ENCODE data around the gene NPDC1.

NPDC1 gene

DNA sequence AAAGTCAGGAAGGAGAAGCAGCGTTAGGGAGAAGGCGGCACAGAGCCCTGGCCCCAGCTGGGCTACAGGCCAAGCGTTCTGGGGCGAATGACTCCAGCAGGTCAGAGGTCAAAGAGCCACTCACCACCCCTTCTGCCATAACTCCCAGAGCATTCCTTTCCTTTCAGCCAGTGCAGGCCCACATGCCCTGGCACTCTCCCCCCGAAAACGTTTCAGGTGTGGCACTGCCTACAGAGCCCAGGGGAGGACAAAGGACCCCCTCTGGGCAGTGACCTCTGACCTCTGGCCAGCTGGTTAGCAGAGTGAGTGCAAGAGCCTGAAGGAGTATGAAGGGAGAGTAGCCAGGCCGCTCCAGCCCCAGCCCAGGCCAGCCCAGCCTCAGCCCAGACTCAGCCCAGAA lies 22.8 kb downstream of the NPDC1 start:
- no peak for DNase-seq

- DNase-seq, result no peak
These were observed 23.3 kb downstream of the NPDC1 start for GRCh38 chr9:137022662-137023008.

DNA sequence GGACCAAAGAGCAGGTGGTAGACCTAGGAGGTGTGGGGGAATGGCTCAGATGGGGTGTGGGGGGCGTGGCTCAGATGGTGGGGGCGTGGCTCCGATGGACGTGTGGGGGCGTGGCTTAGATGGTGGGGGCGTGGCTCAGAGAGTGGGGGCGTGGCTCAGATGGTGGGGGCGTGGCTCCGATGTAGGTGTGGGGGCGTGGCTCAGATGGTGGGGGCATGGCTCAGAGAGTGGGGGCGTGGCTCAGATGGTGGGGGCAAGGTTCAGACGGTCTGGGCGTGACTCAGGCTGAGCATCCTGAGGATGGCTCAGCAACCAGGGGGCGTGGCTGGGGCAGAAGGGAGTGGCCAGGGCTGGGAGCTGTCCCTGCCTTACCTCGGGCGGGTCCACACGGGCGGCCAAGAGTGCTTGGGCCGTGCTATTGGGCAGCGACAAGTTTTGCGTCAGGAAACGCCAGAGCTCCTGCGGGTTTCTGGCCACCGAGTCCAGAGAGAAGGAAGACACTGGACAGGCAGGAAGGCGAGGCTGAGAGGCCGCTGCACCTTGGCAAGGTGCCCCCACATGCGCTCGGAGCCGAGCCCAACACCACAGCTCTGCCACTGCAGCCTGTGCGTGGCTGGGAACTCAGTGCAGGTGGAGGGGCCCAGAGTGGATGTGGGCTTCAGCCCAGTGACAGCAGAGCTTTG lies 23.9 kb downstream of the NPDC1 start:
- peak; percentile 74 for DNase-seq

- DNase-seq, result no peak
These were observed 24.4 kb downstream of the NPDC1 start for GRCh38 chr9:137021568-137021978.

DNA sequence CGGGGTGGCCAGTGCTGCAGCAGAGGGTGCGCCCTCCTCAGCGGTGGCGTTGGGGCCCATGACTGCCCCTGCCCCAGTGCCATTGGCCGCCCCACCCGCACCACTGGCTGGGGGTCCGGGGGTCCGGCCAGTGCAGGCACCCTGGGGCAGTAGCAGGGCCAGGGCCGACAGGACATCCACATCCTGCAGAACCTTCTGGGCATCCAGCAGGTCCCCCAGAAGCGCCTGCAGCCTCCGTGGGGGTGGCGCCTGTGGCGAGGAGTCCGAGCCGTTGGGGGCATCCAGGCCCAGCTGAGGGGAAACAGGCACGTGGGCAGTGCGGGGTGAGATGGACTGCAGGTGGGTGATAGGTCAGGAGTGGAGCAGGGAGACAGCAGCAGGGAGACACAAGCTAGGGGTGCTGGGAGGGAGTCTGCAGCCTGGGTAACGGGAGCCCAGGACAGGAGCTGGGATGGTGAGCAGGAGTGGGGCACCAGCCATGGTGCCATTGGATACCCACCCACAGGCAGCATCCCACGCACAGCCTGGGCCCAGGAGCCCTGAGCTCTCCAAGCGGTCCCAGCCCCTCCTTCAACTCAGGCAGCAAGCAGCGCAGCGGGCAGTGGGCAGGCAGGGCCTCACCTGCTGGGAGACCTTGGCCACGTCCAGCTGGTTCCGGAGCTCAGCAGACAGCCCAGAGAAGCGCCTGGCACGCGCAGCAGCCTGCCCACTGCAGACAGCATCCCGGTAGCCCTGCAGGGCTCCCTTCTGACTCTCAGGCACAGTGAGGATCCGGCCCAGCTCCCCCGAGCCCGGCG lies 25.0 kb downstream of the NPDC1 start:
- no peak for DNase-seq

- no peak for DNase-seq
These were observed 25.9 kb downstream of the NPDC1 start for GRCh38 chr9:137019891-137020683.

DNA sequence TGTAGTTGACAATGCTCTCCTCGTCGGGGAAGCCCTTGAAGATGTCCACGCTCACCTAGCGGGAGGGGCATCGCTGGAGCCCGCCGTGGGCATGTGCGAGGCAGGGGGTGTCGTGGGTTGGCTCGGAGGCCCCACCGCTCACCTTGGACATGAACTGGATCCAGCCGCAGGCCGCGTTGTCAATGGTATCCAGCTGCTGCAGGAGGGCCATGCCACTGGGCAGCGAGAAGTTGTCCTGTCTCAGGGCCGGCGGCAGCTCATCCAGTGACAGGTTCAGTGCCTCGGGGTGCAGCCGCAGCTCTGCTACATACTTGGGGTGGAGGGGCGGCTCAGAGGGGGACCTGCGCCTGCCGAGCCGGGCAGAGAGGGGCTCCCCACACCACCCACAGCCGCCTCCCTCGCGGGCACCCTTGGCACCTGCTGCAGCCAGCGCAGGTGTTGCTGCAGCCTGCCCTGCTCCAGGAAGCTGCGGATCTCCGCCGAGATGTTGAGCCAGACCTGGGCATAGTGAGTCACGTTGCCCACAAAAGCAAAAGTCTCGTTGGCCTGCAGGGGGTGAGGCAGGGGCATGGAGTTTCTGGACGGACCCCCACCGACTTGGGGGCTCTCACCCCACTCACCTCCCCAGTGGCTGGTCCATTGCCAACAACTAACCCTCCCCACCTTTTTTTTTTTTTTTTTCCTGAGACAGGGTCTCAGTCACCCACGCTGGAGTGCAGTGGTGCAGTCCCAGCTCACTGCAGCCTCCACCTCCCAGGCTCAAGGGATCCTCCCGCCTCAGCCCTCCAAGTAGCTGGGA lies 27.0 kb downstream of the NPDC1 start:
- DNase-seq, result no peak

DNA sequence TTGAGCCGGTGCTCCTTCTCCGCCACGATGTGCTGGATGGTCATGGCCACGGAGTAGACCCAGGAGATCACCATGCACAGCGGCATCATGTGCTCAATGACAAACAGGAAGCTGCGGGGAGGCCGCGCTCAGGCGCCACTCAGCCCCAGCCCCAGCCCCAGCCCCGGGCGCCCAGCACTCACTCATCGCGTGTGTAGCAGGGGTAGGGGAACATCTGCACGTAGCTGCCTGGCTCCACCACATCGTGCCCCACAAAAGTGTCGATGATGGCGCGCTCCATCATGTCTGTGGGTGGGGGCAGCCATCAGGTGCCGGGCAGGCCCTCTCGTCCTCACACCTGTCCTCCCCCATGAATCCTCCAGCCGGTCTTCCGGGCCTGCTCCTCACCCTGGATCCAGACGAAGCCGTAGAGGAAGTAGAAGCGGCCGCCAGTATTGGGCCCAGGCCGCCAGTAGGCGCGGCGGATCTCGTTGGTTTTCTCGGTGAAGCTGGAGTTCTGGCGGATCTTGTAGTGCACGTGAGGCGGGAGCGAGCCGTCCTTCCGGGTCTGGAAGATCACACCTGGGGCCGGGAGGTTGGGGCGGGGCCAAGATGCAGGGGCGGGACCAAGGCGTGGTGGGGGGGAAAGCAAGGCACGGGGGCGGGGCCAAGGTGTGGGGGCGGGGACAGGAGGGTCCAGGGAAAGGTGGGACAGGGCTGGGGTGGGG lies 28.0 kb downstream of the NPDC1 start:
- DNase-seq, result no peak

DNA sequence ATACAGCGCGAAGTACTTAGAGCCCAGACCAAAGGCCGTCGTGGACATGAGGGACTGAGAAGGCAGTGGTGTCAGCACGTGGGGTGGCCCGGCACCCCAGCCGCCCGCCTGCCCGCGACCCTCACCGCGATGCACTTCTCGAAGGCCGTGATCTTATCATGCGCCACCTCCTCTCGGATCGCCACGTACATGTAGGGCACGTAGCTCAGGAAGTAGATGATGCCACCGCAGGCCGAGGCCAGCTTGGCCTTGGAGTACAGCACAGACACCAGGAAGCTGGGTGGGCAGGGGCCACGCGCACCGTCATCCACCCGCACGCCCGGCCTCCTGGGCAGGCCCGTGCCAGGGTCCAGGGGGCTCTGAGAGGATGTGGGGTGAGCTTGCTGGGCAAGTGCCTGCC lies 28.9 kb downstream of the NPDC1 start:
- no peak for DNase-seq

- no peak for DNase-seq
These were observed 29.5 kb downstream of the NPDC1 start for GRCh38 chr9:137016436-137016835.

- no peak for DNase-seq
These were observed 30.0 kb downstream of the NPDC1 start for GRCh38 chr9:137015976-137016375.

- DNase-seq, result no peak
These were observed 30.4 kb downstream of the NPDC1 start for GRCh38 chr9:137015540-137015930.

DNA sequence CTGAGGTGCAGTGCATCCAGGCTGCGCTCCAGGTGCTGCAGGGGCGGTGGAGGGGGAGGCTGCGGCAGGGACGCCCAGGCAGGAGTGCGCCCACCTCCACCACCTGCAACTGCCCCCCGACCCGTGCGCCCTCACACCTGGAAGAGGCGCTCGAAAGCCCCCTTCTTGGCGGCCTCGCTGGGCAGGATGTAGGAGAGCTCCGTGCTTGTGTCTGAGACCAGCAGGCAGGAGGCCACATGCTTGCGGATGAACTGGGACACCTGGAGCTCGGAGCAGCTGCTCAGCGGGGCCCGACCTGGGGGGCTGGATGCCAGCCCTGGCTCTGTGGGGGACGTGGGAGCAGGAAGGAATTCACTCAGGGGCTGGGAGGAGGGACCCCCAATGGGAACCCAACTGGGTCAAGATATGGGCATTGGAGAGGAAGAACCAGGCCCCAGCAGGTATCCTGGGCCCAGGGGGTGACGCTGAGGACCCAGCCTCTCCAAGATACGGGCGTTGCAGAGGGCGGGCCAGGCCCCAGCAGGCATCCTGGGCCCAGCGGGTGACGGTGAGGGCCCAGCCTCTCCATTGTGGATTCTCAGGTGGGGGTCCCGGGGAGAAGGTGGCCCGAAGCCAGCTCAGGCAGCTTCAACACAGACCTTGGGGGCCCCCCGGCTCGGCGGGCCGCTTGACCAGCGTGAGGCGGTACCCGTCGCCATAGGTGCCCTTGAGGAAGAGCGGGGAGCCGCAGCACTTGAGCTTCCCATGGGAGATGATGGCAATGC lies 31.0 kb downstream of the NPDC1 start:
- no peak for DNase-seq

DNA sequence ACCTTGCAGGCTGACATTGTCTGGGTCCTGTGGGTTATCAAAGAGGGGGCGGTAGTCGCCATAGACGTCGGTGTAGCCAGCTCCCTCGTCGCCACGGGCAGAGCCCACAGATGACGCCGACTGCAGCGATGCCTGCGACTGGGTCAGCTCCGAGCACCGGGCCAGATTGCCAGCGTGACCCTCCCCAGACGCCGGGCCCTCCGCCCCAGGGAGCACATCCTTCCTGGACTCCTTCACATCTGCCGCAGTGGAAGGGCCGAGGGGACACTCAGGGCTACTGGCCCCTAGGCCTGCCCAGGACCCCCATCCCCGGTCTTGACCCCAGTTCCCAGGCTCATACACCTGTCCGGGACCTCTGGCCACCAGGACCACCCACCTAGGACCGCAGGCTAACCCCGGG lies 31.8 kb downstream of the NPDC1 start:
- no peak for DNase-seq

GRCh38 chr9:137013571-137013940 lies 32.4 kb downstream of the NPDC1 start:
- no peak for DNase-seq

- DNase-seq, result no peak
These were observed 33.0 kb downstream of the NPDC1 start for GRCh38 chr9:137012694-137013570.

DNA sequence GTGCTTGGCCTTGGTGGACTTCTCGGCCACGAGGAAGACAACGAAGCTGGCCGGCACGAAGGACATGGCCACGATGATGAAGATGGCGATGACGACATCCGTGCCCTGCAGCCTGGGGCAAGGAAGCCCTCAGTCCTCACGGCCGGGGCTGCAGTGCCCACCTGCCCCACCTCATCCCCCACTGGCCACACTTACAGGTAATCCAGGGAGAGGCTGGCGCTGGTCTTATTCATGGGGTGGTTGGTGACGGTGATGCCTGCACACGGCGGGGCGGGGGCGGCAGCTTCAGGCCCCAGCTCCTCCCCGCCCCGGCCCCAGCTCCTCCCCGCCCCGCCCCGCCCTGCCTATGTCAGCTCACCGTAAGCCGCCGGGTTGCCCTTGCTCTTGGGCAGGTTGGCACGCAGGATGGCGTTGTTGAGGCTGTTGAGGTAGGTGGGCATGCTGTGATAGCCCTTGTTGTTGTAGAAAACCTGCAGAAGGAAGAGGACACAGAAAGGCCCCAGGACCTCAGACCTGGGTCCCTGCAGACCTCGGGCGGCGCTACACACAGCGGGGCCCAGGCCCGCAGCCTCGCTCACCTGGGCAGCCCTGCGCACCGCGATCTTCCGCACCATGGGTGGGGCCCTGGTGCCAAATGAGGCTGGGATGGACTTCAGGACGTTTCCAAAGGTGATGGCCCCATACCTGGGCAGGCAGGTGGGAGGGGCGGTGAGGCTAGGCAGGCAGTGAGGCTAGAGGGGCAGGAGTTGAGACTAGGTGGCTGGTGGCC lies 33.9 kb downstream of the NPDC1 start:
- DNase-seq, result no peak

GRCh38 chr9:137011156-137011555 lies 34.8 kb downstream of the NPDC1 start:
- DNase-seq, result no peak

DNA sequence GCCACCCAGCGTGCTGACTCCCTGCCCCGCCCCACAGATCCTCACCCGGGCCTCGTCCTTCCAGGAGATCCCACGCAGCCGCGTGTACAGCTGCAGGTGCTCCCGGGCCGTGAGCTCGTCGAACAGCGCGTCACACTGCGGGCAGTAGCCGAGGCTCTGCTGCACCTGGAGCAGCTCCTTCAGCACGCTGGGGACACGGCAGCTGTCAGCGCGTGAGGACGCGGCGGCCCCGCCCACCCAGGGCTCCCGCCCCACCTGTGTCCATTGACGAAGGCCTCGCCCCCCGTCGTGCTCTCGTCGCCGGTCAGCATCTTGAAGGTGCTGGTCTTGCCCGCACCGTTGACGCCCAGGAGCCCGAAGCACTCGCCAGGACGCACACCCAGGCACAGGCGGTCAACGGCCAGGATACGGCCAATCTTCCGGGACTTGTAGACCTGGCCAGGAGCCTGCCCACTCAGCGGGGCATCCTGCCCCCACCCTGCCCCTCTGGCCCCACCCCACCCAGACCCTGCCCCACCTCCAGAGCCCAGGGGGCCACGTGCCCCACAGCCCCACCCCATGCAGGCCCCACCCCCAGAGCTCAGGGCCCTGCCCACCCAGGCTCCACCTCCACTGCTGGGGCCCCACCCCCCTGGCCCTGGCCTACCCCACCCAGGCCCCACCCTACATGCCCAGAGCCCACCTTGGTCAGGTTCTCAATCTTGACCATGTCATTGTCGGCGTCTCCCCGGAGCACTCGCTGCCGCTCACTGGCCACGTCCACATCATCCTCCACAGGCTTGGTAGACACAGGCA lies 35.8 kb downstream of the NPDC1 start:
- DNase-seq, result no peak

All from stimulated activated CD4-positive, alpha-beta T cell treated with anti-CD3 and anti-CD28 coated beads, Interleukin-4, amount 100 ng/mL, for 24 hours (primary cell).